Natural killer cell (primary cell): ENCODE data around the gene NARF. TPM values are rescaled to one million over a fixed set of nuclear protein-coding genes. Genes with fewer than 3 reads are reported as not detected.
A peak's percentile ranks its signal among the peaks of the same experiment; 100 is the strongest.

Source experiments
- ATAC-seq, 3 donors: fragments of 150-1000 bp in 2 of 3; fragments of 200-7000 bp in 1 of 3; cut with Tn5 transposase; 1 replicate in 1 of 3; 2 replicates in 2 of 3; pipeline ENCODE4 v1.10.0; 2021; ENCODE audit warnings: mild to moderate bottlenecking in 2 of 3, moderate library complexity in 2 of 3
- DNase-seq, 2 donors: peaks; one replicate each; pipeline versions ENCODE4 v3.0.0 to v3.0.0-alpha.2; 2013 to 2021; ENCODE audit warnings: mixed read lengths in 1 of 2
- H3K27ac ChIP-seq: one replicate; pipeline ENCODE4 v1.5.1; 2013; ENCODE audit warnings: mild to moderate bottlenecking, low read length
- H3K27me3 ChIP-seq: one replicate; pipeline ENCODE4 v1.6.1; 2013; ENCODE audit warnings: low read length; ENCODE audit not compliant: control insufficient read depth, insufficient read depth
- H3K36me3 ChIP-seq: one replicate; pipeline ENCODE4 v1.6.1; 2013; ENCODE audit warnings: low read length; ENCODE audit not compliant: control insufficient read depth, insufficient read depth
- H3K4me1 ChIP-seq: one replicate; pipeline ENCODE4 v1.6.1; 2013; ENCODE audit warnings: low read length; ENCODE audit not compliant: control insufficient read depth, insufficient read depth
- H3K4me3 ChIP-seq: one replicate; pipeline ENCODE4 v1.5.1; 2013; ENCODE audit warnings: low read length
- H3K9me3 ChIP-seq: one replicate; pipeline ENCODE4 v1.6.1; 2013; ENCODE audit warnings: low read length; ENCODE audit not compliant: control insufficient read depth, insufficient read depth
- H3K27ac Mint-ChIP-seq, 2 donors: one replicate each; pipeline ENCODE4 v1.8.0; 2022; ENCODE audit warnings: mild to moderate bottlenecking in 2 of 2, mixed read lengths in 2 of 2, moderate library complexity in 1 of 2
- H3K27me3 Mint-ChIP-seq, 2 donors: one replicate each; pipeline ENCODE4 v1.8.0; 2022; ENCODE audit warnings: low read depth in 2 of 2, mixed read lengths in 2 of 2
- H3K36me3 Mint-ChIP-seq: one replicate; pipeline ENCODE4 v1.8.0; 2022; ENCODE audit warnings: mixed read lengths
- H3K4me1 Mint-ChIP-seq, 2 donors: one replicate each; pipeline ENCODE4 v1.8.0; 2022; ENCODE audit warnings: mixed read lengths in 2 of 2
- H3K4me3 Mint-ChIP-seq: one replicate; pipeline ENCODE4 v1.8.0; 2022; ENCODE audit warnings: mild to moderate bottlenecking, moderate library complexity, mixed read lengths
- H3K9me3 Mint-ChIP-seq, 2 donors: one replicate each; pipeline ENCODE4 v1.8.0; 2022; ENCODE audit warnings: mixed read lengths in 2 of 2
- CTCF ChIP-seq: fragments of 200-600 bp; IDR thresholded peaks from one replicate; pipeline ENCODE4 v1.8.0; 2022; ENCODE audit warnings: antibody characterized with exemption
- WGBS: methylation state at CpG from one replicate; pipeline ENCODE4 v1.1.7; 2013; ENCODE audit warnings: missing lambda C conversion rate; ENCODE audit not compliant: insufficient coverage; 5-methylcytosine and 5-hydroxymethylcytosine counted together
- intact Hi-C: fragments of 100-400 bp; cut with micrococcal nuclease; formaldehyde crosslinking; loops from one replicate; pipeline ENCODE4 v1.14.2; 2022
- total RNA-seq, 4 donors: library from RNA; stranded (reverse); fragments of 120-200 nt in 1 of 4; gene quantifications; one replicate each; pipeline versions ENCODE4 v1.2.3 to v1.2.4, GENCODE V29; 2013 to 2022

Gene NARF
- total RNA-seq, 3 donors from 2014 or later (not counting 1 experiment from before 2014, with no cell fraction given) = 130 to 203 (median 158) TPM

GRCh38 chr17:82414548-82415281 is 43.8 kb upstream of the NARF start:
- peaks cover 15% of the 10 kb centered on the region for H3K4me1 ChIP-seq
- H3K4me3 ChIP-seq = no peak overlapping the region
- Mint-ChIP-seq H3K36me3 (no peaks in the 10 kb centered on the region), H3K27ac (no peak overlapping the region), H3K9me3 (no peaks in the 10 kb centered on the region), H3K4me1 (peaks cover 21 to 22% of the 10 kb centered on the region in 2 donors), H3K4me3 (peak overlapping the region; percentile 21), H3K27me3 (no peaks in the 10 kb centered on the region)
- peak; percentile 64 to 82 for DNase-seq
- no peaks in the 10 kb centered on the region for H3K9me3 ChIP-seq
- peaks cover 10% of the 10 kb centered on the region for H3K36me3 ChIP-seq
- peak; percentile 70 for TF ChIP-seq CTCF
- peak; percentile 36 to 58 (median 39) for ATAC-seq
- intact Hi-C loops = loop anchor here (5.0 to 10.0 kb wide), 2 partner anchors 62 to 170 kb away; no protein-coding TSS in a partner anchor
- H3K27me3 ChIP-seq = no peaks in the 10 kb centered on the region
- no peak overlapping the region for H3K27ac ChIP-seq
- 28% methylated on average over 38 of the region's 38 CpGs for WGBS

DNA sequence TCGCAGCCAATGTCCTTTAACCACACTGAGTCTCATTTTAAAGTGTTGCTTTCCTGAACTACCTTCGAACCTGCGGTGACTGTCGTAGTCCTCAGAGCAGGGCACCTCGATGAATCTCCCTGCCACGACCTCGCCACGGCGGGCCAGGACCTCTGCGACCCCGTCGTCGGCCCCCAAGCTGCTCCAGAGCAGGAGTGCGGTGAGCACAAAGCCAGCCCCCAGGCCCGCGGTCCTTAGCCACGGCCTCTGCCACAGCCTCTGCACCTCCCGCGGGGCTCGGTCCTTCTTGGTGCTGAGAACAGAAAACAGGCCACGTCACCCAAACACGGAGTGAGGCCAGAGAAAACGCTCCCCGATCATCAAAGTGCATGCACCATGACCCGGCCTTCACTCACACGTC is 43.2 kb upstream of the NARF start:
- no peak overlapping the region for H3K4me3 ChIP-seq
- Mint-ChIP-seq H3K9me3 (no peaks in the 10 kb centered on the region), H3K27me3 (no peaks in the 10 kb centered on the region), H3K4me1 (peaks cover 27 to 28% of the 10 kb centered on the region in 2 donors), H3K27ac (no peak overlapping the region), H3K4me3 (peak overlapping the region; percentile 9), H3K36me3 (no peaks in the 10 kb centered on the region)
- DNase-seq (no peak), ATAC-seq (no peak)
- intact Hi-C loops = loop anchor here (5.0 to 10.0 kb wide), 2 partner anchors 63 to 171 kb away; no protein-coding TSS in a partner anchor
- H3K36me3 ChIP-seq = peaks cover 7% of the 10 kb centered on the region
- peaks cover 20% of the 10 kb centered on the region for H3K4me1 ChIP-seq
- no peaks in the 10 kb centered on the region for H3K27me3 ChIP-seq
- WGBS = 97% methylated on average over 26 of the region's 26 CpGs
- H3K27ac ChIP-seq = no peak overlapping the region
- no peak for TF ChIP-seq CTCF
- H3K9me3 ChIP-seq = no peaks in the 10 kb centered on the region

DNA sequence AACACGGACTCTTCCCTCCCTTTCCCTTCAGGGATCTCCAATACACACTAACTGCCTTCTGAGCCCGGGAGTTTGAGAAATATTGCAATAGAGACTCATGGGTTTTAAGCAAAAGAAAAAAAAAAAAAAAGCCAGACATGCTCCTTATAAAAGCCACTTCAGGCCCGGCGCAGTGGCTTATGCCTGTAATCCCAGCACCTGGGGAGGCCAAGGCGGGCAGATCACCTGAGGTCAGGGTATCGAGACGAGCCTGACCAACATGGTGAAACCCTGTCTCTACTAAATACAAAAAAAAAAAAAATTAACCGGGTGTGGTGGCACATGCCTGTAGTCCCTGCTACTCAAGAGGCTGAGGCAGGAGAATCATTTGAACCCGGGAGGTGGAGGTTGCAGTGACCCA is 42.8 kb upstream of the NARF start:
- TF ChIP-seq CTCF = no peak
- H3K4me3 ChIP-seq = no peak overlapping the region
- no peak overlapping the region for H3K27ac ChIP-seq
- H3K4me3 Mint-ChIP-seq = no peak overlapping the region
- H3K27me3 ChIP-seq = no peaks in the 10 kb centered on the region
- no peak for DNase-seq
- peaks cover 27 to 28% of the 10 kb centered on the region in 2 donors for H3K4me1 Mint-ChIP-seq
- H3K27me3 Mint-ChIP-seq = no peaks in the 10 kb centered on the region
- WGBS = 96% methylated on average over 8 of the region's 9 CpGs
- peaks cover 21% of the 10 kb centered on the region for H3K4me1 ChIP-seq
- no peak overlapping the region for H3K27ac Mint-ChIP-seq
- H3K9me3 ChIP-seq = no peaks in the 10 kb centered on the region
- intact Hi-C loops = loop anchor here (5.0 to 10.0 kb wide), 2 partner anchors 63 to 171 kb away; no protein-coding TSS in a partner anchor
- no peaks in the 10 kb centered on the region for H3K36me3 Mint-ChIP-seq
- no peaks in the 10 kb centered on the region for H3K9me3 Mint-ChIP-seq
- H3K36me3 ChIP-seq = peaks cover 5% of the 10 kb centered on the region
- ATAC-seq = no peak
